A549 (cell line): ENCODE results near the gene GATB.

ENCODE experiments used
- BHLHE40 ChIP-seq: IDR thresholded peaks from 2 replicates; pipeline ENCODE4 v1.6.1; 2012; ENCODE audit warnings: low read depth, low read length, inconsistent platforms
- HOXA7 ChIP-seq: fragments of 250-450 bp; sonication (Bioruptor Pico); IDR thresholded peaks from 2 replicates; pipeline ENCODE4 v1.5.0; 2020; ENCODE audit warnings: mild to moderate bottlenecking, moderate library complexity
- JUN ChIP-seq, 2 experiments: fragments of >200 bp; sonication (Bioruptor Twin); formaldehyde crosslinking; IDR thresholded peaks; 2 replicates in 1 of 2; 3 replicates in 1 of 2; pipeline ENCODE4 v1.6.1; 2016 to 2017
- MYC ChIP-seq: IDR thresholded peaks from 2 replicates; pipeline ENCODE4 v1.6.1; 2012; ENCODE audit warnings: mild to moderate bottlenecking, inconsistent platforms, low read length, improper control_type of control experiment, borderline replicate concordance
- PHF8 ChIP-seq: fragments of 200-600 bp; sonication (generic); IDR thresholded peaks from 2 replicates; pipeline ENCODE4 v1.6.1; 2016; ENCODE audit warnings: low read depth, mild to moderate bottlenecking, antibody characterized with exemption, moderate library complexity, borderline replicate concordance
- POLR2A ChIP-seq: IDR thresholded peaks from 2 replicates; pipeline ENCODE4 v1.6.1; 2012; ENCODE audit warnings: mild to moderate bottlenecking, low read length
- RCOR1 ChIP-seq: fragments of 150-350 bp; IDR thresholded peaks from 2 replicates; pipeline ENCODE4 v1.6.1; 2014; ENCODE audit warnings: antibody characterized with exemption, low read length, low read depth
- TF ChIP-seq, protein P1 (sequence below): fragments of >200 bp; sonication (Bioruptor Twin); formaldehyde crosslinking; IDR thresholded peaks from 3 replicates; pipeline ENCODE4 v1.5.1; 2016
- TF ChIP-seq, protein P2 (sequence below): fragments of 450-650 bp; IDR thresholded peaks from 2 replicates; pipeline ENCODE4 v1.6.1; 2014; ENCODE audit warnings: antibody characterized with exemption

DNA sequence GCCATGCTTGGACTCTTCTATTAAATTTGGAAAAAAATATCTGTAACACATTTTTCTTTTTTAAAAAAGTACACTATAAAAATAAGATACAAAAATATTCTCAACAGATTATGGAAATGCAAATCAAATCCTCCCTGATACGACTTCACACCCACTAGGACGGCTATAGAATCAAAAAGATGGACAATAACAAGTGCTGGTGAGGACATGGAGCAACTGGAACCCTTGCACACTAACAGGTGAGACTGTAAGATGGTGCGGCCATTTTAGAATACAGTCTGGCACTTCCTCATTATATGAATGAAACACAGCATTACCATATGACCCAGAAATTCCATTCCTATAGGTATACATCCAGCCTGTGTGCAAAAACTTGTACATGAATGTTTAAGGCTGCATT, 83.6 kb downstream of the GATB start:
- TF ChIP-seq, protein P1, sequence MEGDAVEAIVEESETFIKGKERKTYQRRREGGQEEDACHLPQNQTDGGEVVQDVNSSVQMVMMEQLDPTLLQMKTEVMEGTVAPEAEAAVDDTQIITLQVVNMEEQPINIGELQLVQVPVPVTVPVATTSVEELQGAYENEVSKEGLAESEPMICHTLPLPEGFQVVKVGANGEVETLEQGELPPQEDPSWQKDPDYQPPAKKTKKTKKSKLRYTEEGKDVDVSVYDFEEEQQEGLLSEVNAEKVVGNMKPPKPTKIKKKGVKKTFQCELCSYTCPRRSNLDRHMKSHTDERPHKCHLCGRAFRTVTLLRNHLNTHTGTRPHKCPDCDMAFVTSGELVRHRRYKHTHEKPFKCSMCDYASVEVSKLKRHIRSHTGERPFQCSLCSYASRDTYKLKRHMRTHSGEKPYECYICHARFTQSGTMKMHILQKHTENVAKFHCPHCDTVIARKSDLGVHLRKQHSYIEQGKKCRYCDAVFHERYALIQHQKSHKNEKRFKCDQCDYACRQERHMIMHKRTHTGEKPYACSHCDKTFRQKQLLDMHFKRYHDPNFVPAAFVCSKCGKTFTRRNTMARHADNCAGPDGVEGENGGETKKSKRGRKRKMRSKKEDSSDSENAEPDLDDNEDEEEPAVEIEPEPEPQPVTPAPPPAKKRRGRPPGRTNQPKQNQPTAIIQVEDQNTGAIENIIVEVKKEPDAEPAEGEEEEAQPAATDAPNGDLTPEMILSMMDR, result no peak
- TF ChIP-seq JUN (IDR thresholded peaks at IDR 0.05) (no peak), RCOR1 (no peak), HOXA7 (CRISPR knock-in tag) (no peak), BHLHE40 (no peak), PHF8 (no peak), POLR2A (no peak), MYC (no peak)
- TF ChIP-seq, protein P2, sequence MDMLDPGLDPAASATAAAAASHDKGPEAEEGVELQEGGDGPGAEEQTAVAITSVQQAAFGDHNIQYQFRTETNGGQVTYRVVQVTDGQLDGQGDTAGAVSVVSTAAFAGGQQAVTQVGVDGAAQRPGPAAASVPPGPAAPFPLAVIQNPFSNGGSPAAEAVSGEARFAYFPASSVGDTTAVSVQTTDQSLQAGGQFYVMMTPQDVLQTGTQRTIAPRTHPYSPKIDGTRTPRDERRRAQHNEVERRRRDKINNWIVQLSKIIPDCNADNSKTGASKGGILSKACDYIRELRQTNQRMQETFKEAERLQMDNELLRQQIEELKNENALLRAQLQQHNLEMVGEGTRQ, result no peak
